Activated gamma-delta T cell (primary cell): ENCODE data around the gene SORL1.
"Not testable (repeated sequence)": the region's sequence is repeated elsewhere in the genome, so short reads cannot be mapped to it uniquely, and the experiment has no call there.

Experiments used
- DNase-seq: peaks from one replicate; lab custom pipeline; 2025; lab: John Stamatoyannopoulos, UW

SORL1 gene

DNA sequence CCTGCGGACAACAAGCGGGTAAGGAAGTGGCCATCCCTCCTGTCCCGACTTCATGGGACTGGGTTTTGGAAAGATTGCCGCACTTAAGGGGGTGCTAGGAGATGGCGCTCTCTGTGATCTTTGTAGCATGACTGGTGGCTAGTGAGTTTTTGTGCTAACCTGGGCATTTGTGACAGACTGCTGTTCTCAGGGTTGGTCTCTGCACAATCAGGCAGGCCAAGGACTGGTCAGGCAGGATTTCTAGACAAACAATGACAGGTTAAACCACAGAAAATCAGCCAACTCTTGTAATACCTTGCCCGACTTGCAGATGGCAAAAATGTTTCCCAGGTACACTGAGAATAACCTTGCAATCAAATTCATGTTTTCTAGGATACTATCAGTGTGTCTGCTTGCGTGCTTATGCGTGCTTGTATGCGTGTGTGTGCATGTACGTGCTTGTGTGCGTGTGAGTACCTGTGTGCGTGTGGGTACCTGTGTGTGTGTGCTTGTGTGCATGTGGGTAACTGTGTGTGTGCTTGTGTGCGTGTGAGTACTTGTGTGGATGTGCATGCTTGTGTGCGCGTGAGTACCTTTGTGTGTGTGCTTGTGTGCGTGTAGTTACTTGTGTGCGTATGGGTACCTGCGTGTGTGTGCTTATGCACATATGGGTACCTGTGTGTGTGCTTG is 26.2 kb downstream of the SORL1 start:
- DNase-seq = no peak

DNA sequence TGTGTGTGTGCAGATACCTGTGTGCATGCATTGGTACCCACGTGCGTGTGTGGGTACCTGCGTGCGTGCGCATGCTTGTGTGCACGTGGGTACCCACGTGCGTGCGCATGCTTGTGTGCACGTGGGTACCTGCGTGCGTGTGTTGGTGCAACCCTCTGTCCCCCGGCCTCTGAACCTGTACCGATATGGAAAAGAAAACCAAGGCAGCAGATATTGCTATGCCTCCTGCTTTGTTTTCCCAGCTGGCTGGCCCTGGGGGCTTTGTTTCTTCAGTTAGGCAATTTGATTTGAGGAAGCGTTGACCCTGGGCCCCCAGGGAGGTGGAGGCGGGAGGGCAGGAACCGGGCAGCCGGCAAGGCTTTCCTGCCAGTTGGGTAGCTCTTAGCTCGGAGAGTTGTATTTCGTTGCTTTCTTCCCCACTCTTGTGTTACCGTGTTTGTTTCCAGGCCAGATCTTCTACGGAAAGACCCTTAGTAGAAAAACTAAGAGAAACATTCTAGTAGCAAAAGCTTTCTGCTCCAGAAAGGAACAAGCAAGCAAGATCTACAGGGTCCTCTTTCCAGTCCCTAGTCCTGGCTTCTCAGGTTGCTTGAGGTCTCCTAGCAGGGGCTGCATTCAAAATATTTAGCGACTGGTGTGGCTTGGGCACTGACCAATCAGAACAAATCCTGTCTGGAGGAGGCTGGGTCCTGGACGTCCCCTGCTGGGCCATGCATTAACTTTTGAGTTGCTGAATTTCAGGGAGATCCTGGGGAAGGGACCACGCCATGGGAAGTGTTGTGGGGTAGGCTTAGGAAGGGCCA is 27.0 kb downstream of the SORL1 start:
- no peak for DNase-seq

DNA sequence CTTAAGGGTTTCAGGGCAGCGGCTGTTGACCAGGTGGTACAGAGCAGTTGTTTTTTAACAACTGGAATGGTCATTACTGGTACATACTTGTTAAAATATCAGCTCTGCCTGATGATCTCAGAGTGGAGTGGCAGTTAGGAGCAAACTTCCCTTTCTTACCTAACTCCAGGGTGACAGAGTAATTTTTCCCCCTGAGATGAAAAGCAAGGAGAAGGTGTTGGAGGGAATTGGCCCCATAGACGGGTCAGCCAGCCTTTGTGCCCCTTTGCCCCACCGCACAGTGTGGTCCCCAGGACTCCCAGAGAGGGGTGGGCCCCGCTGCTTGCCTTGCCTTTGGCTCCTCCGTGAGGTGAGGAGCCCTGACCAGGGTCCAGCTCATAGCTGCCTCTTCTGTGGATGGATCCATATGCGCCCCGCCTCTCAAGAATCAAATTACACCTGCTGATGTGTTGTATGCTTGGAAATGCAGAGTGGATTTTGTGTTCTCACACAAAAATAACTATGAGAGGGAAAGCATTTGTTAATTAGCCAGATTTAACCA is 27.7 kb downstream of the SORL1 start:
- DNase-seq = no peak

DNA sequence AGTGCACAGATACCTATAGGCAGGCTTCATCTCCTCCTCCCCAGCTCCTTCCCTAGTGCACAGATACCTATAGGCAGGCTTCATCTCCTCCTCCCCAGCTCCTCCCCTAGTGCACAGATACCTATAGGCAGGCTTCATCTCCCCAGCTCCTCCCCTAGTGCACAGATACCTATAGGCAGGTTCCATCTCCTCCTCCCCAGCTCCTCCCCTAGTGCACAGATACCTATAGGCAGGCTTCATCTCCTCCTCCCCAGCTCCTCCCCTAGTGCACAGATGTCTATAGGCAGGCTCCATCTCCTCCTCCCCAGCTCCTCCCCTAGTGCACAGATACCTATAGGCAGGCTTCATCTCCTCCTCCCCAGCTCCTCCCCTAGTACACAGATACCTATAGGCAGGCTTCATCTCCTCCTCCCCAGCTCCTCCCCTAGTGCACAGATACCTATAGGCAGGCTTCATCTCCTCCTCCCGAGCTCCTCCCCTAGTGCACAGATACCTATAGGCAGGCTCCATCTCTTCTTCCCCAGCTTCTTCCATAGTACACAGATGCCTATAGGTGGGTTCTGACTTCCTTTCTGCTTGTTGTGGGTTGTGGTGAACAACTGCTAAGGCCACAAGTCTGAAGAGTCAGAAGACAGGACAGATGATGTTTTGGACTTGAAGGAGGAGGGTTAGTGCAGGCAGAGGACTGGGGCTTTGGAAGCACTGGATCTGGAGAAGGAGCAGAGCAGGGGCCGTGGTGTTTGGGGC is 29.5 kb downstream of the SORL1 start:
- DNase-seq = not testable (repeated sequence)

DNA sequence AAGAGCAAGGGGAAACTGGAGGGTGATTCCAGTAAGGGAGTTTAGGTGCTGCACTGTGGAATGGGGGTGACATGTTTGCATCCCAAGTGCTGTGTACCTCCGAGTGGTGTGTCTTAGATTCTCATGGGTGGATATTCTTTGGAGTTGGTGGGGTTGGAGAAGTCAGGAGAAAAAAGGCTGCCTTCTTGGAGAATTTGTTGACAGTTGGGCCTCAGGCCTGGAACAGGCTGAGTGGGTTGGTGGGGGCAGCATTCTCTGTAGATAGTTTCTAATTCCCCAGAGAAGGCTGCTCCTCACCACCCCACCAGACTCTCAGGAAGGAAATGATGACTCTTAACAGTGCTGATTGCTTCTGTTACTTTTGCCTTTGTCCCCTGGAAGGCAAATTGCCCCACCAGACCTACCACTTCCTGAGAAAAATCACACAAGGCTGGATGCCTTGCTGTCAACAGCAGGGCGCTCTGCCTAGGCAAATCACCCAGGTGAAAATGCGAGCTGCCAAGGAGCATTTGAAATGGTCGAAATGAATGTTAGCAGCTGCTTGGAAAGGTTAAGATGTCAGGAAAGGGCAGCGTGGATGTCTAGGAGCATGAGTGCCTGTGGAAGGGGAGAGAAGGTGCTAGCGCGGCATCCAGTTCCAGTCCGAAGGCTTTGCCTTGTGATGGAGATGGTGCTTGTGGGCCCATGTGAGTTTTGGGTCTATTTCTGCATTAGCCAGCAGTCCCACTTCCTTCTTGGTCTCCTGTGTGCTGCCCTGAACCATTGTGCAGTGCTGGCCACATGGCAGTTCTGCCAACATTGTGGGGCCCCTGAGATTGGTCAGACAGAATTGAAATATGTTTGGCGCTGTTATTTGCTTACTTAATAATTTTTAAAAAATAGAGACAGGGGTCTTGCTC is 30.4 kb downstream of the SORL1 start:
- no peak for DNase-seq

DNA sequence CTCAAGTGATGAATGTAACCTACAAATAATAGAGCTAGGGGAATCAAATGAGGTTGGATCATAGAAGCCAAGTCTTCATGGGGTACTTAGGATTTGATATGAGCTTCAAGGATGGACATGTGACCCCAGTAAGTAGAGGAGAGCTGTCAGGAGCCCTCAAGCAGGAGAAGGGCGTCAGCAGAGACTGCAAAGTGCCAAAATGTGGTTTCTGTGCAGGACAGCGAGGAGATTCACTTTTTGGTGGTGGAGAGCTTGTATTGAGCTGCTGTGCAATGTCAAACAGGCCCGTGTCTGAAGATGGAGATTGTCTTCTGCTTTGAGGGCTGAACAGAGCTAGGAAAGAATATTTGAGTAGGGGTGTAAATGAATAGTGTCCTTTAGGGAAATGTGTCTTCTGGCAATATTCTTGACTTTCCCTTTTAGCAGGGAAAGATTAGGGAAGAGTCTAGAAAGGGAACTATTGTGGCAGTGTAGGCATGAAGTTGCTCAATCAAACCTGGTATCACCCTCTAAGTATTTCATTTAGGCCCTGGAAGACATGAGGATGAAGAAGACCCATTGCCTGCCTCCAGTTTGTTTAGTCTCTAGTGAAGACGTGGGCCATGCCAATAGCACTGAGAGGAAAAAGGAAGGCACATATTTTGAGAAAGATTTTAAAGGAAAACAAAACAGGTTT is 31.8 kb downstream of the SORL1 start:
- no peak for DNase-seq

DNA sequence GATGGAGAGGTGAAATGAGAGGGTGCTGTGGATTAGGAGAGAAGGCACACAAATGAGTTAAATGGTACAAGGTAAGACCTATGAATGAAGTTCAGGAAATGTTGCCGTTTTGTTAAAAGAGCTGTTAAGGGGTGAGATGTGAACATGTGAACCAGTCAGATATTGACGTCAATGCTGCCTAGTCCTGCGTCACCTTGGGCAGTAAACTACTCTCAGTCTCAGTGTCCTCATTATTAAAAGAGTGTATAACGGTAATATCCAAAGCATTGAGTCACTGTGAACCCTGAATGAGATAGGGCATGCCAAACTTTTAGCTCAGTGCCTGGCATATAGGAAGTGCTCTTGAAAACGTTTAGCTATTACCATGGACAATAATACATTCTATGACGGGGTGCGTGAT is 33.1 kb downstream of the SORL1 start:
- DNase-seq = no peak

DNA sequence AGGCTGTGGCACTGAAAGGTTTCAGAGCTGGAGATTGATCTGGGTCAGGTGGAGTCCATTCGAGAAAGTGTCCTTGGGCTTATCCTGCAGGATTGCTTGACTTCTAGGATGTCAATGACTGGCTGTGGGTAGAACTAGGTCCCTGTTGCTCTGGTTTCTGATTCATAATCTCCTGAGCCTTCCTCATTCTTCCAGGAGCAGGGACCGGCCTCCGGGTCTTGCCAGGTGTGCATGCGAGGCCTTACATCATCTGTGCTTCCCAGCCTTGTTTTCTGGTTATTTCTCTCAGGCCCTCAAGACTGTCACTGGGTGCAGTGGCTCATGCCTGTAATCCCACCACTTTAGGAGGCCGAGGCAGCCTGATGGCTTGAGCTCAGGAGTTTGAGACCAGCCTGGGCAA is 33.9 kb downstream of the SORL1 start:
- no peak for DNase-seq

DNA sequence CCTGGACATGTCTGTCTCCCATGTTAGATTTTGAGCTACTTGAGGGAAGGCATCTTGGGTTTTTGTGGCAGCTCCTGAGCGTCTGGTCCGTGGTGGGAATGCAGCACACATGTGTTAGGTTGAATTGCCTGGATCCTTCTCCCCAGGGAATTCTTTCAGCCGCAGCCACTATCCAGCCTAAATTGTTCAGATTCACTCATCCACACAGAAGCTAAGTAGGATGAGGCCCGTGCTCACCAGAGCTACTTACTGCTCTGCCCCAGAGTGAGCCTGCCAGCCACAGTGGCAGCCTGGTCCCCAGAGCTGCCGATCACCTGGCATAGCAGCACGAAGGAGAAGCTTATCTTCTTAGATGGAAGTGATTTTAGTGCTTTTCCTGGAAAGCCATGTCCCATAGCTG is 35.1 kb downstream of the SORL1 start:
- DNase-seq = no peak

DNA sequence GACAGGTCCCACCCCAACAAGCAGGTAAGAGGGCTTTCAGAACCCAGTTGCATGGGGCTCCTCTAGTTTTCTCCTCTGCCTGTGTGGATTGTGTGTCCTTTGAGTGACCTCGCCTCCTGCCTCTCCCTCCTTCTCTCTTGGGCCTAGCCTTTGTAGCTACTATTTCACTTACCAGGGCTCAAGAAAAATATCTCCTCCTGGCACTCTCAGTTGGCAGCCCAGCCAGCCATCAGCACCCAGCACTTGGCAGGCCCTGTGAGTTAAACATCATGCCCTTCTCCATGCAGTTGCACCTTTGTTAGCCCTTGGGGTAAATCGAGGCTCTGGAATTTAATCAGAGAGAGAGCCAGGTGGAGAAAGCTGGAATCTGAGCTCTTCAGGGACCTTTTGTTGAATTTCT is 36.1 kb downstream of the SORL1 start:
- DNase-seq = no peak

DNA sequence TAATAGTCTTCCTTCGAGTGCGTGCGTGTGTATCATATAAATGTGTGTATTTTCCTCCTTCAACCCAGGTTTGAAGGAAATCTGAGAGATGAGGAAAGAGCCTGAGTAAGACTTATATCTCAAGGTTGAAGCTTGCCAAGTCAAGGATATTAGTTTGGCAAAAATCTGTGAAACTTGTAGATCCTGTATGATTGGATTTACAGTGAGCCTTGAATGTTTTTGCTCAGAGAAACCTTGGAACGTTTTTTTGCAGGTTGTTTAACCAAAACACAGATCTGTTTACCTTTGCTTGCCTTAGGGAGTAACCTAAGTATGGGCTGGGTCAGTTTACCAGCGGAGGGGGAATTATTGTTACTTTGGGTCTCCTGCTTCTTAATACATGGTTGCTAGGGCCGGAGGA is 36.5 kb downstream of the SORL1 start:
- DNase-seq = no peak

DNA sequence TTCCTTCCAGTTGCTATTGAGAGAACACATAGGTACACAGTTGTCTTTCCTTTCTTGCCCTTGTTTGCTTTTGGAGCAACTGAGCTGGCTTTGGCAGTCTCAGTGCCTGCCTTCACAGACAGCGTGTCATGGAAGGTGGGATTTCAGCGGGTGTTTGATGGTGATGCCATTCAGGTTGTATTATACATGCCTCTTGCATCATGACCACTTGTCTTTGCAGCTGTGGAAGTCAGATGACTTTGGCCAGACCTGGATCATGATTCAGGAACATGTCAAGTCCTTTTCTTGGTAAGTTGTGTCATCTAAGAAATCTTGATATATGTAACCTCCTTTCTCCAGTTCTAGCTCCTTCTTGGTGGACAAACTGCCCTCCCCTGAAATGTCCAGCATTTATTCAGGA is 37.7 kb downstream of the SORL1 start:
- DNase-seq = no peak

DNA sequence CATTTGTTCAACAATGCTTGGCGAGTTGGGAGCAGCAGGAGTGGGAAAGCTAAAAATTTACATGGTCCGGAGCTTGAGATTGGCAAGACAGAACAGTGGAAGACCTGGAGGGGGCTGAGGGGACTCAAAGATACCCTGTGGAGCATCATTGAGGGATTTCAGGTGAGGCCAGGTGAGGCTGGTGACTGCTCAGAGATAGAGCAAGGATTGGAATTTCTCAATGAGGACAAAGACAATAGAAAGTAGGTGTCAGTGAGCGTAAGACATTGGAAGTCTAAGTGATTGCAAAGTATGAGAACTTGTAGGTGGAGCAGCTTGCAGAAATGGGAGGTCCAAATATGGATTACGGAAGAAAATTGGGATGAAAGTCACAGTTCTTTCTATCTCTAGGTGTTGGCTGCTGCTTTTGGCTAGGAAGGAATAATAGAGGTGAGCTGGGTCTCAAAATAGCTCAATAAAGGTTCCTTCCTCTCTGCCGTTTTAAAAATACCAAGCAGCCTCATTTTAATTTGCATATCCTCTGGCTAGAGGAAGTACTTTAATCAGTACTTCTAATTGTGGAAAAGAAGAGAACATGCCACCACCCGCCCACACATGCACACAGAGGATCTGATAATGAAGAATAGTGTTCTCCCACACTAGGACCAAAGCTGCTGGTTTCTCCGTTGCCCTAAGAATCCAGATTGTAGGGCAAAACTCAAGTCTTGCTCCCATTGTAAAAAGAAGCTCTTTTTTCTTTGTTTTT is 42.4 kb downstream of the SORL1 start:
- no peak for DNase-seq

DNA sequence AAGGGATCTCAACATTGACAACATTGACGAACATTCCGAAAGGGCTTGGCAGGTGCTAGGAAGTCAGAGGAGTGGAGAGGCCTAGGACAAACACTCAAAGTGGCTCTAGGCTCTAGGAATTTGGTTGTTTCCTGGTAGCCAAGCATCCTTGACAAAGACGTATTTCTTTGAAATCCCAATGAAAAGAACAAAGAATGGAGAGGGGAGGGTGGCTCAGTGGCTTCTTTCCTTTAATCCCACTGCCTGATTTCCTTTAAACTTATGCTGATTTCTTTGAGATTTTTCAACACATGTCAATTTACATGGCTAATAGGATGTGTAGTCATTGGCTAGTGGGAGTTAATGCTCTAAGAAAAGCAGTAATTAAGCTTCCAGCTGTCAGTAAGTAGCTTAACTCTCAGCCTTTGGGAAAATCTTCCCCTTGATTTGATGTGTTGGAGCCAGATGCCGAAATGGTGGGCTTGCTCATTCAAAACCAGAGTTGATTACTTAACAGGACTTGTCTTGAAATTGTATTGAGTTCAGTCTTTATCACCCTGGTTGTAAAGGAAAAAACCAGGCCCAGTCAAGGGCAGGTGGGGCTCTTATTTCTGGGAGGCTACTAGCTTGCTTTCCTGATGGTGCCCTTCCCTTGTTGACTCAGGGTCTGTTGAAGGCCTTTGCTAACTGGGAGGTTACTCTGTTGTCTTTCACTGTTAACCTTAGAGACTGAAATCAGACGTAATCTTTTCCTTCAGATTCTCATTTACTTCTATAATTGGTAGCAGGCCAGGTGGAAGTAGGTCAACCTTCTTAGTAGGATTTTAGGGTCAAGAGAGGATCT is 45.3 kb downstream of the SORL1 start:
- DNase-seq = no peak

DNA sequence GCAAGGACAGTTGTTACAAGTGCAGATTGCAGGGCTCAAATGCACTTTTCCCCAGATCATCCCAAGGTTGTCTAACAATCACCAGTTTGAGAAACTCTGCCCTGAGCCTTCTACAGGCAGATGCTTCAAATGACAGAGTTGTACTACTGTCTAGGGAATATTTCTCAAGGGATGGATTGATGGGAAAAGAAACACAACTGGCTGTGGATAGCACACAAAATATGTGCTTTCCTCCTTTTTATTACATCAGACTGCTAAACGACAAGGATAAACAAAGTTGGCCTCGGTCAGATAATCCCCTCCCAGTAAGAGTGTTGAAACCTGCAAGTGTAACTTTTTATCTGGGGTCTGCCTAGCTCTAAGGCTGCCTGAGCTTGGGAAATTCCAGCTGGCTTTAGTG is 47.3 kb downstream of the SORL1 start:
- no peak for DNase-seq

DNA sequence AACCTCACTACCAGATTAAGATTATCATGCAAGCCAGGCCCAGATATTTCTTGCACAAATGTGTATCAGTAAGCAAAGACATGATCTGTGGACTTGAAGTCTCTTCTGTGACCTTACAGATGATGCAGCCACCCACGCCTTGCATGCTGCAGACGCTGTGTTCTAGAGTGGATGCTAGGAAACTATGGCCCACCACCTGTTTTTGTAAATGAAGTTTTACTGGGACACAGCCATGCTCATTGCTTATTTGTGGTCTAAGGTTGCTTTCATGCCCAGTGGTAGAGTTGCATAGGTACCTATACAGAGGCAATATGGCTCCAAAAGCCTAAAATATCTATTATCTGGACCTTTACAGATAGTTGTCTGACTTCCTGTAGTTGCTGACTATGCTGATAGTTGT is 48.2 kb downstream of the SORL1 start:
- no peak for DNase-seq

DNA sequence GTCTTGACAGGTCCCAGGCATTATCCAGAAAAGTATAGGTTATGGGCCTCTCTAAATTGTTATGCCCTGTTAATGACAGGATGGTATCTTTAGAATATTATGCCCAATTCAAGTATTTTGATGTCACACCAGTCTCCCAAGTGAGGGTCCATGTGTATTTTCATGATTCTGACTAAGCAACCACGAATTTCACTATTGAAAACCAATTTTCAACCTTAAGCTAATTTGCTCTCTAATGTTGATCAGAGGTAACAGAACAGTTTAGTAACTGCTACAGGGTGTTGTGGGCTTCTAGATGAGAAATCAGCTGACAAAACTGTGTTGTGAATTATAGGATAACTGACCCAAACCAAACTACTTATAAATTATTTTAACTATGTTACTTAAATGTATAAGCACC is 48.6 kb downstream of the SORL1 start:
- no peak for DNase-seq

DNA sequence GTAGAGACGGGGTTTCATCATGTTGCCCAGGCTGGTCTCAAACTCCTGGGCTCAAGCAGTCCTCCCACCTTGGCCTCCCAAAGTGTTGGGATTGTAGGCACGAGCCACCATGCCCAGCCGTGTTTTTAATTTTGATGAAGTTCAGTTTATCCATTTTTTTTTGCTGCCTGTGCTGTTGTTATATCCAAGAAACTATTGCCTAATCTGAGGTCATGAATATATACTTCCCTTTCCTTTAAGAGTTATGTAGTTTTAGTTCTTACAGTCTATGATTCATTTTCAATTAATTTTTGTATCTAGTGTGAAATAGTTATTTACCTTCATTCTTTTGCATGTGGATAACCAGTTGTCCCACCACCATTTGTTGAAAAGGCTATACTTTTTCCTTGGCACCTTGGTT is 50.9 kb downstream of the SORL1 start:
- DNase-seq = no peak

DNA sequence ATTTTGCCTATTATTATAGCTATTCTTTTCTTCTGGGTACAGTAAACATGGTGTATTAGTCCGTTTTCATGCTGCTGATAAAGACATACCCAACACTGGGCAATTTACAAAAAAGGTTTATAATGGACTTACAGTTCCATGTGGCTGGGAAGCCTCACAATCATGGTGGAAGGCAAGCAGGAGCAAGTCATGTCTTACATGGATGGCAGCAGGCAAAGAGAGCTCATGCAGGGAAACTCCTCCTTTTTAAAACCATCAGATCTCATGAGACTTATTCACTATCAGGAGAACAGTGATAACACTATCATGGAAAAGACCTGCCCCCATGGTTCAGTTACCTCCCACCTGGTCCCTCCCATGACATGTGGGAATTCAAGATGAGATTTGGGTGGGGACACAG is 54.1 kb downstream of the SORL1 start:
- not testable (repeated sequence) for DNase-seq
